NOMO-1 treated with dmso at 0.1 percent for 144 hours (cell line): ENCODE measurements around the gene DDX24.

Source experiments
- DNase-seq: peaks from one replicate; lab custom pipeline; 2025; ENCODE audit not compliant: unreplicated experiment; lab: John Stamatoyannopoulos, UW

DDX24 gene

GRCh38 chr14:94115058-94115591, 34.1 kb upstream of the DDX24 start:
- no peak for DNase-seq

- no peak for DNase-seq
Observed at GRCh38 chr14:94114589-94115057, 33.6 kb upstream of the DDX24 start.

DNA sequence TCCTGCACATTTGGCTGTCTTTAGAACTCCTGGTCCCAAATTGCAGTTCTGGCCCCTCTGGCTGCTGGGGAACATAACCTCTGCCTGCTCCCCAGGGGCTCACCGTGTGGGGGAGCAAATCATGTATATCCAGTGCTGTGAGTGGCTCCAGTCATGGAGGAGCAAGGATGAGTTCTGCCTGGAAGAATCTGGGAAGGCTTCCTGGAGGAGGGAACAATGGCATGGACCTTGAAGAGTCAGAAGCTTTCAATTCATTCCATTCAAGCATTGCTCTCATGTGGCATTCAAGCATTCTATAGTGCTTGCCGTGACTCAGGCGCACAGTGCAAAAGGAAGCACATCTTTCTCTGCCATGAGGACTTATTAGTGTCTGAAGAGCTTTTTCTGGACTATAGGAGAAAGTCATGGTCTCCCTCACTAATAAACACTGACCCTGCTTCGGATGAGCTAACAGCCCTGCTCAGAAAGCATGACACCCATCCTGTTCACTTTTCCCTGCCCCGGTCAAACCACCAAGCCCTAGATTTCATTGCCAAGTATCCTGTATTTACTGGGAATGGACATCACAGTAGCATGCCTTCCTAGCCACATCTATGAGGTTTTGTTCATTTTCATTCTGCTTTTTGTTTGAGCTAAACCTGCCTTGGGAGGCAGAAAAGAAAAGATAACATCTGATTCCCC, 33.0 kb upstream of the DDX24 start:
- DNase-seq: no peak

- DNase-seq: no peak
Observed at GRCh38 chr14:94113490-94113889, 32.5 kb upstream of the DDX24 start.

GRCh38 chr14:94113073-94113472, 32.1 kb upstream of the DDX24 start:
- DNase-seq: no peak

DNA sequence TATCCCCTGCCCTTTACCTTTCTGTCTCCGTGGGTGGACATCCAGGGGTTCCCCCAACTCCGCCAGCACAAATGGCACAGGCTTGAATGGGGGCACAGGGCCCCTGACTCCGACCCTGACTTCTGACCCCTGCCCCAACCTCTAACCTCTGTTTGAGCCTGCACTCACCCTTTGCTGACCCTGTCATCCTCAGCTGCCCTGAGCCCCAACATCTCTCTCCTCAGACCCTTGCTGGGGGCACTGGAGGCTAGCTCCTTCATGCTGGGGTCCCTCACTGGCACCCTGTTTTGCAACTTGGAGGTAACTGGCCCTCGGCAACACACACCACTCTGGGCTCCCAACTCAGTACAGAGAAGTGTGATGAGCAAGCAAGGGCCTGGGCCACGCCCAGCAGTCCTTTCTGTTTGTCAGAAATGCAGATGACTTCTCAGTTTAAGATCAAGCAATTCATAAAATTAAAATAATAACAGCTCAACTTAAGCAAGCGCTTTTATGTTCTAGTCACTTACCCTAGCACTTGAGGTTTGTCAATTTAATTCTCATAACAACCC, 31.6 kb upstream of the DDX24 start:
- no peak for DNase-seq

GRCh38 chr14:94111276-94112095, 30.5 kb upstream of the DDX24 start:
- no peak for DNase-seq

DNA sequence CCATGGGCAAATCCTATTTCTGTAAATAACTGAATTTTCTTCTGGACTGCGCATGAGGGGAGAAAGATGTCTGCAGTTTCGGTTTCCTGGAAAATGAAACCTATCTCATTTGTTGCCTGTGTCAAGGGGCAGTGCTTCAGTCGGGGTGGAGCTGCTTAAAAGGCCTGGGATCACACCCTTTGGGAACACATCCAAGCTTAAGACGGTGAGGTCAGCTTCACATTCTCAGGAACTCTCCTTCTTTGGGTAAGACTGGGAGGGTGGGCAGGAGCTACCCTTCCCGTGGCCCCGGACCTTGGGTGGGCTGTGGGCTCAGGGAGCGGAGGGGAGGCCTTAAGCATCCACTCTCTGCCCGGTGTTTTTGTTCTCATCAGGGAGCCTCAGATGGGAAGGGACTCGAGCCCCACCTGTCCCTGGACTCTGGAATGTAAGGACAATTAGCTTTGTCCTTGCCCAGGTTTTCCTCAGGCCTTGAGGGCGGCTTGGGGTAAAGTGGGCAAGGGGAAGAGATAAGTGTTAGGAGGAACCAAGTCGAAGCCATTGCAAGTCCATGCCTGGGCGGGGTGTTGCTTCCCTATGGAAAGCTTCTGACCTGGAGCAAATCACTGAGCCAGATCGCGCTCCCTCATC, 29.7 kb upstream of the DDX24 start, which contains the start of gene IFI27:
Gene IFI27, plus strand, starts transcription at position 185 of the 630 bp plus-strand sequence.
- no peak for DNase-seq

- no peak for DNase-seq
Observed at GRCh38 chr14:94109915-94110250, 28.9 kb upstream of the DDX24 start.

DNA sequence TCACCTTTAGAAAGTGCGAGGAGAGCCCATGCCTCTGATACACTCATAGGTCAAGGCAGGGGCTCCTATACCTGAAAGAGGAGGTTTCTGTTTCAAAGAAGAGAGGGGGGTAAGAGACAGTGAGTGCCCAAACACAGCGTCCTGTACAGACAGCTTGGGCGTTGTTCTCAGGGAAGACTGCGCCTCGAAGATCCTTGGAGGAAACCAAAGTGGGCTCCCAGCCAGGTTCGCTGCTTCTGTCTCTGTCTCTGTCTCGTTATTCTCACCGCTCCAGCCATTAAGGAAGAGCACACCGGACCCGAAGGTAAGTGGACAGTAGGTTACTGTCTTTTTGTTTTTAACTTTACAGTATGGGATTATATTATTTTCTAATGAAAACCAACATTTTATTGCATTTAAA, 23.7 kb upstream of the DDX24 start:
- no peak for DNase-seq

DNA sequence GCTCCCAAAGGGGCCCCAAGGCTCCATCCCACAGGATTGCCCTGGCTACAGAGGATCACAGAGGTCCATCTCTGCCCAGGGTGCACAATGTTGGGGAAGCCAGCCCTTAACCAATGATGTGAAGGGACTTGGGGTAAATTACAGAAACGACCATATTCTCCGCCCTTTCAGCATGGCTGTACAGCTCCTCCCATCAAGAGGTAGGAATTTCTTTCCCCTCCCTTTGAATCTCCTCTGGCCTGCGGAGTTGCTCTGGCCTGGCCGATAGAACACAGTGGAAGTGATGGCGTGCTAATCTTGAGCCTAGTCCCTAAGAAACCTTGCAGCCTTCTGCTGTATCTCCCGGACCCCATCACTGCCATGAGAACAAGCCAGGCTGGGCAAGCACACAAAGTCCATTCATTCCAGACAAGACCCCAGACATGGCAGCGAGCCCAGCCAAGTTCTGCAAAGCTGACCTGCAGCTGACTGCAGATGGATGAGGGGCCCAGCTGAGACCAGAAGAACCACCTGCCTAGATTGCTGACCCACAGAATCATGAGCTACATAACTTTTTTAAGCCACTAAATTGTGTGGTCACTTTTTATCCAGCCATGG, 22.6 kb upstream of the DDX24 start:
- no peak for DNase-seq

GRCh38 chr14:94102768-94103482, 21.9 kb upstream of the DDX24 start:
- no peak for DNase-seq

- DNase-seq: no peak
Observed at GRCh38 chr14:94101748-94102147, 20.7 kb upstream of the DDX24 start.

DNA sequence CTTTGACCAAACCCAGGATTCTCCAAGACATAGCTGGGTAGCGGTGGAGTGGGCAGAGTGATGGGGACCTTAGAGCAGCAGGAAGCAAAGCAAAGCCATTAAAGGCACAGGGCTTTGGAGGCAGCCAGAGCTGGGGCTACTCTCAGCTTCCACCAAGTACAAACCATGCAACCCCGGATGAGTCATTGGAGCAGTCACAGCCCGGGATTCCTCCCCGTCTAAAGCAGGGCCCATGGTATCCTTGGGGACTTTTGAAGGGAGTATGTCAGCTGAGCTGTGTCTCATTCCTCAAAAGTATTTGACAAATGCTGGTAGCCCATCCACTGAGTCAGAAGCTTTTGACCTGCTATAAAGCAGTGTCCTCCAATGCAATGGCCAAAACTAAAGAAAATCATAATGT, 19.8 kb upstream of the DDX24 start:
- DNase-seq: no peak

- DNase-seq: no peak
Observed at GRCh38 chr14:94099006-94099405, 18.0 kb upstream of the DDX24 start.

DNA sequence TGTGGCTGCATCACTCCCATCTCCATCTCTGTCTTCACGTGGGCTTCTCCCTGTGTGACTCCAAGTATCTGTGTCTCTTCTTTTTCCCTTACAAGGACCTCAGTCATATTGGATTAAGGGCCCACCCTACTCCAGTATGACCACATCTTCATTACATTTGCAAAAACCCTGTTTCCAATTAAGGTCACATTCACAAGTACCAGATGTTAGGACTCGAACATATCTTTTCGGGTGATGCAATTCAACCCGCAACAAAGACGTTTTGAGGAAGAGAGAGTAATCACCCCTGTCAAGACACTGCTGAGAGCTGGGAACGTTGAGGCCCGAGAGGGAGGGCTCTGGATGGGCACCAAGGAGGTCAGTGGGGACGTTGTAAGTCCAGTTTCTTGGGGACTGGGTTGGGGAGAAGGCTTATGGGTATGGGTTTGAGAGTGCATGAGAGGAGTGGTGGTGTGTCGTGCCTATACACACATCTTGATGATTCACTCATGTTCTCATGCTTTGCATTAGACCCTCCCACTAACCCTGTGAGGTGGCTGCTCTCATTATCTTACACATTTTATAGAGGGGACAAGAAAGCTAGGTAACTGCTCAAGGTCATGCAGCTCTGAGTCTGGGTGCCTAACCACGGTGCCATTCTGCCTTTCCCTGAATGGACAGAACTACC, 17.5 kb upstream of the DDX24 start:
- peak; percentile 38 for DNase-seq

GRCh38 chr14:94097091-94097490, 16.1 kb upstream of the DDX24 start:
- DNase-seq: no peak

DNA sequence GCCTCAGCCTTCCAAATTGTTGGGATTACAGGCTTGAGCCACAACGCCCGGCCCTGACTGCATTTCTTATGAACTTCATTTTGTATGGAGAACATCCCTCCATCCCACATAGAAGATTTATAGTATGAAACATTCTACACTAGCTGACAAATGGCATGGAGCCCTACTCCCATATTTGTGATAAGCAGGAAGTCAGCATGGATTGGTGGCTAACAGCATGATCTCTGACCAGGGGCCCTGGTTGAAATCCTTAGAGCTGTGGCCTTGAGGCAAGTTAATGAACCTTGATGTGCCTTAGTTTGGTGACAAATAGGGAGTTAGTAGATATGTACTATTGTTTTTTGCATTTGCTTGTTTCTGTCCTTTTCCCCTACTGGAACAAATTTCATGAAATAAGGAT, 12.4 kb upstream of the DDX24 start:
- DNase-seq: no peak

GRCh38 chr14:94089479-94089878, 8.5 kb upstream of the DDX24 start:
- DNase-seq: no peak

- DNase-seq: no peak
Observed at GRCh38 chr14:94088516-94088915, 7.5 kb upstream of the DDX24 start.
